A549 treated with RU486 at 1 μM for 4 hours (cell line): Measurements from ENCODE around the gene OR5B17. TPM values are rescaled to one million over a fixed set of nuclear protein-coding genes. Genes with fewer than 3 reads are reported as not detected.

Source experiments
- total RNA-seq: library from RNA; stranded (reverse); fragments of 200-300 nt; extraction: Qiagen RNA extraction; gene quantifications from 5 replicates; pipeline ENCODE4 v1.2.3, GENCODE V29; 2022; ENCODE audit warnings: low read depth

Gene OR5B17
- total RNA-seq, result not detected in 5 replicates

DNA sequence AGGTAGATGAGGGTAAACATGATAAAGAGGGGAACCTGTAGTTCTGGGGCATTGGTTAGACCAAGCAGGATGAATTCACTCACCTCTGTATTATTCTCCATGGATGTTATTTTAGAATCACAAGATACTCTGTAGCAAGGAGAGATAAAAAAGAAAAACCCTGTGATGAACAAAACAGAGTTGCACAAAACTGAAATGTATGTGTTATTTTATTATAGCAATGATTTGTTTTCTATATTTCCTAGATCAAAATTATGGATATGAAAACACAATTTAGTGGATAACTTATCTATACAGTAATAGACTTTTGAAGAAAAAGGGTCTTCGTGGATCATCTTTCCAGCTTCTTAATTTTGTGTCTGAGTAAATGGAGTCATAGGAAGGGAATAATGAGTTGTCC is at the start of gene OR5B17:
TSS of gene OR5B17 (minus strand) at position 101 of the 400 bp plus-strand sequence. CDS start at position 101, 0 bp downstream.

DNA sequence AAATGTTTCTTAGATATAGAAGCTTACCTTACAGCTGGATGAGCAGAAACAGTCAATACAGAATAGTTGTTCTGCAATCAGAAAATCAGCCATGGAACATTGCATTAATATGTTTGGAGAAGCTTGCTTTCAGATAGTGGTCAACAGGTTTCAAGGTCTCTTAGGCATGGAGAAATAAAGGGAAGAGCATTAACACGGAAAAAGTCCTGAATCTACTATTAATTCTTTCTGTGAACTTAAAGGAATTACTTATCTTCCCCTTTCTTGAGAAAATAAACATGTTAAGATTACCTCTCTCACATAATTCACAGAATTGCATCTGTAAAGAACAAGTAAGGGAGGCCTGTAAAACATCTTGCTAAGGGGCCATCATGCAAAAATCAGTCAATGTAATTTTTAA is 47.9 kb upstream of the OR5B17 start, which contains the start of gene OR5B3:
TSS of gene OR5B3 (minus strand) at position 101 of the 400 bp plus-strand sequence. CDS start 3,465 bp downstream, outside the sequence.

Other genes starting within 250 kb of the OR5B17 start
- not detected in 5 replicates for gene OR9I1, start 233.5 kb downstream of the OR5B17 start, total RNA-seq
- not detected in 5 replicates for gene OR9Q2, start 170.0 kb downstream of the OR5B17 start, total RNA-seq
- gene OR1S2, start 154.9 kb downstream of the OR5B17 start, total RNA-seq, result not detected in 5 replicates
- not detected in 5 replicates for gene OR1S1, start 146.3 kb downstream of the OR5B17 start, total RNA-seq
- not detected in 5 replicates for gene OR10Q1, start 130.2 kb downstream of the OR5B17 start, total RNA-seq
- gene OR10W1, start 90.8 kb downstream of the OR5B17 start, total RNA-seq, result not detected in 5 replicates
- not detected in 5 replicates for gene OR5B3, start 47.8 kb upstream of the OR5B17 start, total RNA-seq
- gene OR5B2, start 69.1 kb upstream of the OR5B17 start, total RNA-seq, result not detected in 5 replicates
- gene OR5B12, start 83.2 kb upstream of the OR5B17 start, total RNA-seq, result not detected in 5 replicates
- gene OR5B21, start 149.0 kb upstream of the OR5B17 start, total RNA-seq, result not detected in 5 replicates
- 2.0 to 3.5 TPM (median 2.5 TPM) in 5 replicates for gene LPXN, start 216.8 kb upstream of the OR5B17 start, total RNA-seq
- 25.1 to 50.3 TPM (median 44.3 TPM) in 5 replicates for gene ZFP91, start 220.0 kb upstream of the OR5B17 start, total RNA-seq